GM12878 (cell line): ENCODE data around the gene SHISA6. TPM values are rescaled to one million over a fixed set of nuclear protein-coding genes. Genes with fewer than 3 reads are reported as not detected.

ENCODE experiments used
- ATAC-seq: fragments of 200-7000 bp; cut with Tn5 transposase; 3 replicates; pipeline ENCODE4 v1.9.1; 2020; ENCODE audit warnings: mild to moderate bottlenecking, moderate library complexity
- BruUV-seq: library from RNA; stranded (reverse); fragments of 400-500 nt; replicated peaks from 2 replicates; lab custom pipeline; 2021; lab: Mats Ljungman, UMichigan
- CTCF ChIA-PET: fragments of 300-600 bp; sonication (Branson Sonifier 250); formaldehyde crosslinking; extraction: SDS; loops from one replicate; lab custom pipeline; 2021; ENCODE audit warnings: inconsistent platforms; lab: Yijun Ruan, JAX
- POLR2A ChIA-PET: fragments of 350-600 bp; formaldehyde crosslinking; extraction: SDS; loops from one replicate; lab custom pipeline; 2021; ENCODE audit warnings: inconsistent platforms; lab: Charles Lee
- RAD21 ChIA-PET: fragments of 300-600 bp; sonication (Branson Sonifier 250); formaldehyde crosslinking; loops from one replicate; lab custom pipeline; 2023; ENCODE audit warnings: antibody characterized with exemption; ENCODE audit not compliant: unreplicated experiment; lab: Charles Lee
- SMC1A ChIA-PET: fragments of 300-600 bp; sonication (Branson Sonifier 250); formaldehyde crosslinking; loops from one replicate; lab custom pipeline; 2023; ENCODE audit not compliant: unreplicated experiment, uncharacterized antibody; lab: Charles Lee
- DNase-seq: peaks from one replicate; pipeline ENCODE4 v3.0.0-alpha.2; 2011; ENCODE audit warnings: low read depth, low spot score
- FAIRE-seq: peaks from 3 replicates; lab custom pipeline; 2011; peaks lifted over from hg19 to GRCh38; lab: Jason Lieb, UNC
- H2AFZ ChIP-seq: 2 replicates; pipeline ENCODE4 v1.6.0; 2011; ENCODE audit warnings: low read depth, low read length, control low read depth; ENCODE audit not compliant: control insufficient read depth
- H3K27ac ChIP-seq: 2 replicates; pipeline ENCODE4 v1.5.1; 2011; ENCODE audit warnings: control low read depth; ENCODE audit not compliant: control insufficient read depth, insufficient read depth
- H3K27me3 ChIP-seq, 2 experiments: replicated peaks in 1 of 2; 2 replicates each; pipeline versions ENCODE4 v1.6.0 to v1.6.1; 2011; ENCODE audit warnings: low read length in 1 of 2; ENCODE audit not compliant: control insufficient read depth in 2 of 2, insufficient read depth in 2 of 2
- H3K36me3 ChIP-seq, 2 experiments: 2 replicates each; pipeline ENCODE4 v1.5.1; 2011; ENCODE audit warnings: low read length in 1 of 2; ENCODE audit not compliant: control insufficient read depth in 2 of 2, insufficient read depth in 2 of 2
- H3K4me1 ChIP-seq: 2 replicates; pipeline ENCODE4 v1.6.1; 2011; ENCODE audit warnings: mild to moderate bottlenecking, low read length, moderate library complexity, mixed read lengths; ENCODE audit not compliant: control insufficient read depth, insufficient read depth
- H3K4me2 ChIP-seq: 2 replicates; pipeline ENCODE4 v1.6.0; 2011; ENCODE audit warnings: control low read depth; ENCODE audit not compliant: control insufficient read depth, insufficient read depth
- H3K4me3 ChIP-seq: fragments of 200-600 bp; sonication (generic); 2 replicates; pipeline ENCODE4 v1.5.1; 2016
- H3K79me2 ChIP-seq: 2 replicates; pipeline ENCODE4 v1.6.0; 2011; ENCODE audit warnings: low read length; ENCODE audit not compliant: control insufficient read depth, insufficient read depth
- H3K9ac ChIP-seq: 2 replicates; pipeline ENCODE4 v1.8.0; 2011; ENCODE audit warnings: low read length, control low read depth, mixed read lengths; ENCODE audit not compliant: control insufficient read depth, insufficient read depth
- H3K9me3 ChIP-seq: replicated peaks from 3 replicates; pipeline ENCODE4 v1.5.1; 2011; ENCODE audit warnings: mild to moderate bottlenecking, low read length; ENCODE audit not compliant: control insufficient read depth, insufficient read depth
- H4K20me1 ChIP-seq: 2 replicates; pipeline ENCODE4 v1.6.0; 2011; ENCODE audit not compliant: control insufficient read depth, insufficient read depth
- CREB1 ChIP-seq: IDR thresholded peaks from 2 replicates; pipeline ENCODE4 v1.6.1; 2012; ENCODE audit warnings: low read depth, mild to moderate bottlenecking, inconsistent platforms
- NR2C1 ChIP-seq: fragments of 450-650 bp; IDR thresholded peaks from 2 replicates; pipeline ENCODE4 v1.6.1; 2017; ENCODE audit warnings: antibody characterized with exemption, mild to moderate bottlenecking, moderate library complexity
- SRF ChIP-seq, 2 experiments: IDR thresholded peaks; 2 replicates each; pipeline ENCODE4 v1.6.1; 2011; ENCODE audit warnings: low read depth in 2 of 2, low read length in 2 of 2, mild to moderate bottlenecking in 1 of 2, moderate library complexity in 1 of 2
- WRNIP1 ChIP-seq: IDR thresholded peaks from 2 replicates; pipeline ENCODE4 v1.6.1; 2011; ENCODE audit warnings: low read depth, low read length, improper control_type of control experiment, borderline replicate concordance
- ZNF207 ChIP-seq: fragments of 450-650 bp; IDR thresholded peaks from 2 replicates; pipeline ENCODE4 v1.6.1; 2014; ENCODE audit warnings: antibody characterized with exemption, mild to moderate bottlenecking, borderline replicate concordance
- ZNF274 ChIP-seq: IDR thresholded peaks from one replicate; pipeline ENCODE4 v1.8.0; 2011; ENCODE audit not compliant: insufficient read length, insufficient read depth
- WGBS: methylation state at CpG from one replicate; pipeline ENCODE4 v1.1.6; 2016; ENCODE audit warnings: low lambda C conversion rate; ENCODE audit not compliant: insufficient replicate concordance, insufficient coverage; ENCODE audit errors: missing lambda C conversion rate; 5-methylcytosine and 5-hydroxymethylcytosine counted together
- in situ Hi-C: fragments of 300-500 bp; cut with MboI; formaldehyde crosslinking; loops from 9 replicates; pipeline ENCODE4 v1.14.3; 2018; ENCODE audit warnings: mixed read lengths
- intact Hi-C: fragments of 100-400 bp; cut with micrococcal nuclease; formaldehyde crosslinking; loops from one replicate; pipeline ENCODE4 v1.14.2; 2022; ENCODE audit not compliant: unreplicated experiment
- polyA plus RNA-seq, 11 experiments: library from polyadenylated mRNA; depleted of rRNA in 4 of 11; unstranded in 6 of 11; stranded (reverse) in 5 of 11; fragments of >200 nt; fragmentation: Nextera tagmentation in 4 of 11; fragmentation: Illumina TruSeq in 1 of 11; extraction: Ambion mirVana in 4 of 11; extraction: Trizol in 1 of 11; gene quantifications; 1 replicate in 1 of 11; 2 replicates in 10 of 11; pipeline versions ENCODE4 v1.2.1 to v1.2.3, GENCODE V29; 2011 to 2016; ENCODE audit warnings: inconsistent platforms in 2 of 11, missing spikeins in 2 of 11, low read depth in 1 of 11
- total RNA-seq, 4 experiments: library from RNA; depleted of rRNA in 3 of 4; stranded (reverse); fragments of >200 nt in 3 of 4; fragmentation: Illumina TruSeq in 1 of 4; extraction: Trizol in 1 of 4; gene quantifications; 2 replicates each; pipeline versions ENCODE4 v1.2.1 to v1.2.3, GENCODE V29; 2013 to 2021
- TF ChIP-seq, protein P1 (sequence below): IDR thresholded peaks from 2 replicates; pipeline ENCODE4 v1.6.1; 2012; ENCODE audit warnings: low read depth, low read length, improper control_type of control experiment
- TF ChIP-seq, protein P2 (sequence below): fragments of 450-650 bp; IDR thresholded peaks from 2 replicates; pipeline ENCODE4 v1.6.1; 2016; ENCODE audit warnings: mild to moderate bottlenecking, moderate library complexity, borderline replicate concordance

SHISA6 gene
- total and polyA plus RNA-seq, 10 of the 15 experiments (the other 5 are each of a cell fraction or from before 2014, with no cell fraction given), result not detected

DNA sequence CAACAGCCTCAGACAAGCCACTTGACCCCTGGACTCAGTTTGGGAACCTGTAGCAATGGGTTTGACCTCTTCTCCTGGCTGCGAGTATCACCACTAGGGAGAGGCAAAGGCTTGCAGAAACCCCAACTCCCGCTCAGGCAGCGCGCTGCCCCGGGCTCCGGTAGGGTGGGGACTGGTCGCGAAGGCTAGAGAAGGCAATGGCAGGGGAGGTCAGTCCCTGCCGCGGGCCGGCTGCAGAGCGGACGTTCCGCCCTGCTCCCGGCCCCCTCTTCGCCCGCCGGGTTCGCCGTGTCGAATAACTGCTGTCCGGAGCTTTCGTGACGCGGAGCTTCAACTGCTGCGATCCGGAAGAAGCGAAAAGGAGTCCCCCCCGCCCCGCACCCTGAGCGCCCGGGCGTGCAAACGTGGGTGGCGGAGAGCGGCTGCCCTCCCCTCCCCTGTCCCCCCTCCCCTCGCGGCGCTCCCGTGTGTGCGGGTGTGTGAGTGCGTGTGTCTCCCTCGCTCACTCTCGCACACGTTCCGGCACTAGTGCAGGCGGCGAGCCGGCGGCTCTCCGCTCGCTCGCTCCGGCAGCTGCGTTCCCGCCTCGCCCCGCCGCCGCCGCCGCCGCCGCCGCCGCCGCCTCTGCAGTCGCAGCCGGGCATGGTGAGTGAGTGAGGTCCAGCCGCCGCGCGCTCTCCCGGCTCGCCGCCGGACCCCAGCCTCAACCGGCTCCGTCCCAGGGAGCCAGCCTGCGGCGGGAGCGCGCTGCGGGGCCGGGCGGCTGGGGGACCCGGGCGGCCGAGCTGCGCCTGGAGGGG is 772 bp upstream of the SHISA6 start:
- FAIRE-seq (no peak), DNase-seq (no peak), ATAC-seq (no peak)
- H3K4me3 ChIP-seq, result no peak overlapping the region
- BruUV-seq, result no TSS peak
- RAD21 ChIA-PET, result no interaction called here
- no peaks in the 10 kb centered on the region for H3K4me1 ChIP-seq
- H2AFZ ChIP-seq, result no peak overlapping the region
- intact Hi-C loops, result no loop called here
- POLR2A ChIA-PET, result no interaction called here
- CTCF ChIA-PET, result interaction anchor here (0.6 kb wide), 1 partner anchor 177 kb away, joined by 3 read pairs; no protein-coding TSS in a partner anchor
- H3K9me3 ChIP-seq, result no peaks in the 10 kb centered on the region; the same call in 2 of the 3 replicates
- no peak for TF ChIP-seq SRF (IDR thresholded peaks at IDR 0.05; ENCODE audit: low read depth in 2 of 2, low read length in 2 of 2)
- no peak for TF ChIP-seq NR2C1
- no peak for TF ChIP-seq WRNIP1
- TF ChIP-seq, protein P1, sequence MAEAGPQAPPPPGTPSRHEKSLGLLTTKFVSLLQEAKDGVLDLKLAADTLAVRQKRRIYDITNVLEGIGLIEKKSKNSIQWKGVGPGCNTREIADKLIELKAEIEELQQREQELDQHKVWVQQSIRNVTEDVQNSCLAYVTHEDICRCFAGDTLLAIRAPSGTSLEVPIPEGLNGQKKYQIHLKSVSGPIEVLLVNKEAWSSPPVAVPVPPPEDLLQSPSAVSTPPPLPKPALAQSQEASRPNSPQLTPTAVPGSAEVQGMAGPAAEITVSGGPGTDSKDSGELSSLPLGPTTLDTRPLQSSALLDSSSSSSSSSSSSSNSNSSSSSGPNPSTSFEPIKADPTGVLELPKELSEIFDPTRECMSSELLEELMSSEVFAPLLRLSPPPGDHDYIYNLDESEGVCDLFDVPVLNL, result no peak
- no peak for TF ChIP-seq CREB1
- TF ChIP-seq ZNF207, result no peak
- TF ChIP-seq ZNF274, result no peak
- TF ChIP-seq, protein P2, sequence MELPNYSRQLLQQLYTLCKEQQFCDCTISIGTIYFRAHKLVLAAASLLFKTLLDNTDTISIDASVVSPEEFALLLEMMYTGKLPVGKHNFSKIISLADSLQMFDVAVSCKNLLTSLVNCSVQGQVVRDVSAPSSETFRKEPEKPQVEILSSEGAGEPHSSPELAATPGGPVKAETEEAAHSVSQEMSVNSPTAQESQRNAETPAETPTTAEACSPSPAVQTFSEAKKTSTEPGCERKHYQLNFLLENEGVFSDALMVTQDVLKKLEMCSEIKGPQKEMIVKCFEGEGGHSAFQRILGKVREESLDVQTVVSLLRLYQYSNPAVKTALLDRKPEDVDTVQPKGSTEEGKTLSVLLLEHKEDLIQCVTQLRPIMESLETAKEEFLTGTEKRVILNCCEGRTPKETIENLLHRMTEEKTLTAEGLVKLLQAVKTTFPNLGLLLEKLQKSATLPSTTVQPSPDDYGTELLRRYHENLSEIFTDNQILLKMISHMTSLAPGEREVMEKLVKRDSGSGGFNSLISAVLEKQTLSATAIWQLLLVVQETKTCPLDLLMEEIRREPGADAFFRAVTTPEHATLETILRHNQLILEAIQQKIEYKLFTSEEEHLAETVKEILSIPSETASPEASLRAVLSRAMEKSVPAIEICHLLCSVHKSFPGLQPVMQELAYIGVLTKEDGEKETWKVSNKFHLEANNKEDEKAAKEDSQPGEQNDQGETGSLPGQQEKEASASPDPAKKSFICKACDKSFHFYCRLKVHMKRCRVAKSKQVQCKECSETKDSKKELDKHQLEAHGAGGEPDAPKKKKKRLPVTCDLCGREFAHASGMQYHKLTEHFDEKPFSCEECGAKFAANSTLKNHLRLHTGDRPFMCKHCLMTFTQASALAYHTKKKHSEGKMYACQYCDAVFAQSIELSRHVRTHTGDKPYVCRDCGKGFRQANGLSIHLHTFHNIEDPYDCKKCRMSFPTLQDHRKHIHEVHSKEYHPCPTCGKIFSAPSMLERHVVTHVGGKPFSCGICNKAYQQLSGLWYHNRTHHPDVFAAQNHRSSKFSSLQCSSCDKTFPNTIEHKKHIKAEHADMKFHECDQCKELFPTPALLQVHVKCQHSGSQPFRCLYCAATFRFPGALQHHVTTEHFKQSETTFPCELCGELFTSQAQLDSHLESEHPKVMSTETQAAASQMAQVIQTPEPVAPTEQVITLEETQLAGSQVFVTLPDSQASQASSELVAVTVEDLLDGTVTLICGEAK, result no peak
- no peaks in the 10 kb centered on the region for H4K20me1 ChIP-seq
- H3K9ac ChIP-seq, result no peak overlapping the region
- H3K27me3 ChIP-seq, result no peaks in the 10 kb centered on the region
- H3K27ac ChIP-seq, result no peak overlapping the region
- H3K4me2 ChIP-seq, result no peak overlapping the region
- no peaks in the 10 kb centered on the region for H3K79me2 ChIP-seq
- H3K36me3 ChIP-seq, result no peaks in the 10 kb centered on the region
- WGBS, result 77% methylated on average over 41 of the region's 90 CpGs
- SMC1A ChIA-PET, result no interaction called here
- in situ Hi-C loops, result no loop called here
